Measurements from ENCODE around the gene AQP6. TPM values are rescaled to one million over a fixed set of nuclear protein-coding genes. Genes with fewer than 3 reads are reported as not detected.

Gene AQP6
- total and polyA plus RNA-seq, 2 donors (not counting 3 experiments of a cell fraction or from before 2014, with no cell fraction given), result 0.04 TPM; not detected in 1

DNA sequence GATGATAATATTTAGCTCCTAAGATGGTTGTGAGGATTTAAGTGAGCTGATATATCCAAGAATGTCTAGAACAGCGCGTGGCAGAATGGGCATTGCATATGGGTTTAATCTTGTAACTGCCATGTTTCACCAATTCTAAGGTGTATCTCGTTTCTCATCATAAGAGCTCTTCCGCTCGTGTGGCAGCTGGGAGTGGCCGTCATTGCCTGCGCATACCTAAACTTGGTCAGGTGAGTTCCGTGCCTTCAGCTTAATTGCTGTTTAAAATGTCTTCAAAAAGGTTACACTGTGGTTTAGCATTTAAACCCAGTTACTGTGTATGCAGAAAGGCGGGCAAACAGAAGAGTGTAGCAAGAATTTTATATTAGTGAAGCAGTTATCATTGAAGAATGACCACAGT lies 26.7 kb upstream of the AQP6 start:
- Histone ChIP-seq H3K9me1 (replicated peaks; ENCODE audit: control insufficient read depth, extremely low read depth, insufficient read depth, low read length) (no peaks in the 10 kb centered on the region), H2AFZ (ENCODE audit: low read depth, low read length) (peak overlapping the region; percentile 63), H3K9me3 (replicated peaks; ENCODE audit: control insufficient read depth, insufficient read depth, low read length) (no peaks in the 10 kb centered on the region), H3K79me2 (ENCODE audit: control insufficient read depth, insufficient read depth, low read length) (no peaks in the 10 kb centered on the region), H3K4me3 (replicated peaks in 1 of 3; ENCODE audit: insufficient read depth in 1 of 3, low read depth in 1 of 3, low read length in 3 of 3) (no peak overlapping the region), H3K4me1 (ENCODE audit: control insufficient read depth, extremely low read depth, insufficient read depth, low read length) (peaks cover 11% of the 10 kb centered on the region), H3K4me2 (ENCODE audit: insufficient read depth, low read length) (no peak overlapping the region), H3K36me3 (ENCODE audit: control insufficient read depth in 2 of 2, extremely low read depth in 1 of 2, insufficient read depth in 2 of 2, low read length in 2 of 2) (no peaks in the 10 kb centered on the region), H3K27me3 (ENCODE audit: control insufficient read depth in 2 of 2, insufficient read depth in 2 of 2, low read length in 2 of 2) (no peaks in the 10 kb centered on the region), H3K9ac (replicated peaks; ENCODE audit: extremely low read depth, insufficient read depth, low read length) (no peak overlapping the region), H3K27ac (ENCODE audit: insufficient read depth, low read depth, low read length) (no peak overlapping the region), H4K20me1 (replicated peaks; ENCODE audit: control insufficient read depth, extremely low read depth, insufficient read depth, low read length) (no peaks in the 10 kb centered on the region)
- dilution Hi-C loops (cut with MboI; ENCODE audit: extremely low pct_ligation_motif_present, low sequenced_read_pairs), result no loop called here
- CTCF ChIA-PET, result interaction anchor here (0.6 to 4.5 kb wide), 38 partner anchors 8 to 125 kb away, joined by 3 to 112 read pairs (median 7); partner anchors contain the start of genes AQP5 and NCKAP5L
- intact Hi-C loops (cut with micrococcal nuclease), result no loop called here
- DNase-seq (ENCODE audit: low read depth, low spot score) (no peak), FAIRE-seq (no peak)
- POLR2A ChIA-PET, result no interaction called here
- BruUV-seq (replicated peaks), result no TSS peak
- TF ChIP-seq EZH2 (IDR thresholded peaks at IDR 0.05; ENCODE audit: borderline replicate concordance, low read depth, low read length, severe bottlenecking) (no peak), JUN (IDR thresholded peaks at IDR 0.05; ENCODE audit: borderline replicate concordance, insufficient read depth, insufficient read length, low read depth) (no peak)

DNA sequence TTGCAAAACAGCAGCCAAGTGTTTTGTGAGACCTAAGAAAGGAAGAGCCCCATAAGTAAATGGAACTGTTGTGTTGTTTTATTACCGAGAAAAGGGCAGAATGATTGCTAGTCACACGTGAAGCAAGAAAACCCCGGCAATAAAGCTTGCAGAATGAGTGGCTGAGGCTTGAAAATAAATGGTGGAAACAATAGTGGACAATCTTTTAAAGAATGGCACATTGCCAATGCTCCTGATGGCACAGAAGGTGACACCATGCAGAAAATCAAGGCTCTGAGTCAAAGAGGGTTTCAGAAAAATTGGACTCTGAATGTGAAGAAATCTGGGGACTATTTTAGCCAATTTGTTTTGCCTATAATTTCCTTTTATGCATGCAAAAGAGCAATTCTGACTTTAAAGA lies 26.2 kb upstream of the AQP6 start:
- H3K79me2 ChIP-seq (ENCODE audit: control insufficient read depth, insufficient read depth, low read length), result no peaks in the 10 kb centered on the region
- H3K27me3 ChIP-seq (ENCODE audit: control insufficient read depth in 2 of 2, insufficient read depth in 2 of 2, low read length in 2 of 2), result no peaks in the 10 kb centered on the region
- no peaks in the 10 kb centered on the region for H4K20me1 ChIP-seq (replicated peaks; ENCODE audit: control insufficient read depth, extremely low read depth, insufficient read depth, low read length)
- no peak overlapping the region for H3K9ac ChIP-seq (replicated peaks; ENCODE audit: extremely low read depth, insufficient read depth, low read length)
- H3K9me1 ChIP-seq (replicated peaks; ENCODE audit: control insufficient read depth, extremely low read depth, insufficient read depth, low read length), result no peaks in the 10 kb centered on the region
- no peak overlapping the region for H3K27ac ChIP-seq (ENCODE audit: insufficient read depth, low read depth, low read length)
- FAIRE-seq (no peak), DNase-seq (ENCODE audit: low read depth, low spot score) (no peak)
- no peak for TF ChIP-seq POLR2A (IDR thresholded peaks at IDR 0.05; ENCODE audit: low read depth, low read length)
- TF ChIP-seq FOS (IDR thresholded peaks at IDR 0.05; ENCODE audit: borderline replicate concordance, insufficient read depth, low read length), result no peak
- TF ChIP-seq GATA2 (IDR thresholded peaks at IDR 0.05; ENCODE audit: insufficient read depth, insufficient read length, low read depth, low read length), result no peak
- TF ChIP-seq, protein P1, sequence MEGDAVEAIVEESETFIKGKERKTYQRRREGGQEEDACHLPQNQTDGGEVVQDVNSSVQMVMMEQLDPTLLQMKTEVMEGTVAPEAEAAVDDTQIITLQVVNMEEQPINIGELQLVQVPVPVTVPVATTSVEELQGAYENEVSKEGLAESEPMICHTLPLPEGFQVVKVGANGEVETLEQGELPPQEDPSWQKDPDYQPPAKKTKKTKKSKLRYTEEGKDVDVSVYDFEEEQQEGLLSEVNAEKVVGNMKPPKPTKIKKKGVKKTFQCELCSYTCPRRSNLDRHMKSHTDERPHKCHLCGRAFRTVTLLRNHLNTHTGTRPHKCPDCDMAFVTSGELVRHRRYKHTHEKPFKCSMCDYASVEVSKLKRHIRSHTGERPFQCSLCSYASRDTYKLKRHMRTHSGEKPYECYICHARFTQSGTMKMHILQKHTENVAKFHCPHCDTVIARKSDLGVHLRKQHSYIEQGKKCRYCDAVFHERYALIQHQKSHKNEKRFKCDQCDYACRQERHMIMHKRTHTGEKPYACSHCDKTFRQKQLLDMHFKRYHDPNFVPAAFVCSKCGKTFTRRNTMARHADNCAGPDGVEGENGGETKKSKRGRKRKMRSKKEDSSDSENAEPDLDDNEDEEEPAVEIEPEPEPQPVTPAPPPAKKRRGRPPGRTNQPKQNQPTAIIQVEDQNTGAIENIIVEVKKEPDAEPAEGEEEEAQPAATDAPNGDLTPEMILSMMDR (IDR thresholded peaks at IDR 0.05; ENCODE audit: extremely low read depth in 1 of 2, insufficient read depth in 1 of 2, low read depth in 1 of 2, low read length in 2 of 2), result no peak
- no peak for TF ChIP-seq JUN (IDR thresholded peaks at IDR 0.05; ENCODE audit: borderline replicate concordance, insufficient read depth, insufficient read length, low read depth)
- no peak for TF ChIP-seq MYC (IDR thresholded peaks at IDR 0.05; ENCODE audit: low read depth, low read length)
- TF ChIP-seq POLR2AphosphoS5 (IDR thresholded peaks at IDR 0.05; ENCODE audit: insufficient read depth, low read depth, low read length), result no peak
- TF ChIP-seq, protein P2, sequence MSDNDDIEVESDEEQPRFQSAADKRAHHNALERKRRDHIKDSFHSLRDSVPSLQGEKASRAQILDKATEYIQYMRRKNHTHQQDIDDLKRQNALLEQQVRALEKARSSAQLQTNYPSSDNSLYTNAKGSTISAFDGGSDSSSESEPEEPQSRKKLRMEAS (IDR thresholded peaks at IDR 0.05; ENCODE audit: insufficient read depth, insufficient read length), result no peak
- no peak for TF ChIP-seq EZH2 (IDR thresholded peaks at IDR 0.05; ENCODE audit: borderline replicate concordance, low read depth, low read length, severe bottlenecking)
- no peaks in the 10 kb centered on the region for H3K9me3 ChIP-seq (replicated peaks; ENCODE audit: control insufficient read depth, insufficient read depth, low read length)
- no TSS peak for BruUV-seq (replicated peaks)
- POLR2A ChIA-PET, result no interaction called here
- intact Hi-C loops (cut with micrococcal nuclease) (no loop called here), dilution Hi-C loops (cut with MboI; ENCODE audit: extremely low pct_ligation_motif_present, low sequenced_read_pairs) (no loop called here)
- no peak overlapping the region for H3K4me3 ChIP-seq (replicated peaks in 1 of 3; ENCODE audit: insufficient read depth in 1 of 3, low read depth in 1 of 3, low read length in 3 of 3)
- H3K36me3 ChIP-seq (ENCODE audit: control insufficient read depth in 2 of 2, extremely low read depth in 1 of 2, insufficient read depth in 2 of 2, low read length in 2 of 2), result no peaks in the 10 kb centered on the region
- no peak overlapping the region for H2AFZ ChIP-seq (ENCODE audit: low read depth, low read length)
- CTCF ChIA-PET, result interaction anchor here (0.8 to 4.5 kb wide), 25 partner anchors 9 to 124 kb away, joined by 3 to 112 read pairs (median 7); partner anchors contain the start of gene AQP5
- H3K4me2 ChIP-seq (ENCODE audit: insufficient read depth, low read length), result no peak overlapping the region
- H3K4me1 ChIP-seq (ENCODE audit: control insufficient read depth, extremely low read depth, insufficient read depth, low read length), result peaks cover 11% of the 10 kb centered on the region

All from endothelial cell of umbilical vein (primary cell).